Adrenal gland (tissue), 5 donors: Measurements from ENCODE around the gene ANXA9.

Source experiments
- POLR2A ChIP-seq, 2 donors: fragments of 450-650 bp; IDR thresholded peaks; one replicate each; pipeline ENCODE4 v1.6.1; 2017; ENCODE audit warnings: antibody characterized with exemption in 2 of 2, mild to moderate bottlenecking in 2 of 2, moderate library complexity in 1 of 2
- TF ChIP-seq, protein P1 (sequence below), 6 experiments: fragments of 450-650 bp in 4 of 6; fragments of 200-600 bp in 2 of 6; sonication (generic) in 1 of 6; IDR thresholded peaks; 1 replicate in 5 of 6; 2 replicates in 1 of 6; pipeline versions ENCODE4 v1.5.1 to v1.8.0; 2016 to 2021; ENCODE audit warnings: antibody characterized with exemption in 6 of 6, mild to moderate bottlenecking in 2 of 6, moderate library complexity in 1 of 6
- donor health status: DM: no; HTN: no; CAD: no.

DNA sequence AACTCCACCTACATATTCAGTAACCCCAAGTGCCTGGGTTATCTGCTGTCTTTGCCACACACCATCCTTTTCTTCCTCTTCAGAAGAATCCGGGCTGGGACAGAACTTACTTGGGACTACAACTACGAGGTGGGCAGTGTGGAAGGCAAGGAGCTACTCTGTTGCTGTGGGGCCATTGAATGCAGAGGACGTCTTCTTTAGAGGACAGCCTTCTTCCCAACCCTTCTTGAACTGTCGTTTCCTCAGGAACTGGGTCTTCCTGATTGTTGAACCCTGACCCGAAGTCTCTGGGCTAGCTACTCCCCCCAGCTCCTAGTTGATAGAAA is 18.0 kb upstream of the ANXA9 start:
- TF ChIP-seq, protein P1, sequence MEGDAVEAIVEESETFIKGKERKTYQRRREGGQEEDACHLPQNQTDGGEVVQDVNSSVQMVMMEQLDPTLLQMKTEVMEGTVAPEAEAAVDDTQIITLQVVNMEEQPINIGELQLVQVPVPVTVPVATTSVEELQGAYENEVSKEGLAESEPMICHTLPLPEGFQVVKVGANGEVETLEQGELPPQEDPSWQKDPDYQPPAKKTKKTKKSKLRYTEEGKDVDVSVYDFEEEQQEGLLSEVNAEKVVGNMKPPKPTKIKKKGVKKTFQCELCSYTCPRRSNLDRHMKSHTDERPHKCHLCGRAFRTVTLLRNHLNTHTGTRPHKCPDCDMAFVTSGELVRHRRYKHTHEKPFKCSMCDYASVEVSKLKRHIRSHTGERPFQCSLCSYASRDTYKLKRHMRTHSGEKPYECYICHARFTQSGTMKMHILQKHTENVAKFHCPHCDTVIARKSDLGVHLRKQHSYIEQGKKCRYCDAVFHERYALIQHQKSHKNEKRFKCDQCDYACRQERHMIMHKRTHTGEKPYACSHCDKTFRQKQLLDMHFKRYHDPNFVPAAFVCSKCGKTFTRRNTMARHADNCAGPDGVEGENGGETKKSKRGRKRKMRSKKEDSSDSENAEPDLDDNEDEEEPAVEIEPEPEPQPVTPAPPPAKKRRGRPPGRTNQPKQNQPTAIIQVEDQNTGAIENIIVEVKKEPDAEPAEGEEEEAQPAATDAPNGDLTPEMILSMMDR (IDR thresholded peaks at IDR 0.05): no peak
- no peak for TF ChIP-seq POLR2A (IDR thresholded peaks at IDR 0.05)
